Naive thymus-derived CD4-positive, alpha-beta T cell (primary cell): ENCODE data around the gene FOXA2. TPM values are rescaled to one million over a fixed set of nuclear protein-coding genes. Genes with fewer than 3 reads are reported as not detected.

ENCODE experiments used
- ATAC-seq: fragments of 150-1000 bp; cut with Tn5 transposase; 2 replicates; pipeline ENCODE4 v1.10.0; 2021; ENCODE audit warnings: mild to moderate bottlenecking, moderate library complexity
- CTCF ChIA-PET: fragments of 350-600 bp; sonication (Branson Sonifier 250); formaldehyde crosslinking; loops from one replicate; lab custom pipeline; 2021; ENCODE audit warnings: antibody characterized with exemption; lab: Charles Lee
- POLR2A ChIA-PET: fragments of 350-600 bp; sonication (Branson Sonifier 250); formaldehyde crosslinking; loops from one replicate; lab custom pipeline; 2021; ENCODE audit warnings: antibody characterized with exemption, inconsistent platforms; lab: Charles Lee
- DNase-seq, 9 donors: peaks; one replicate each; pipeline versions ENCODE4 v3.0.0 to v3.0.0-alpha.2; 2020 to 2022; ENCODE audit warnings: mixed read lengths in 1 of 9
- H3K27ac ChIP-seq: one replicate; pipeline ENCODE4 v1.7.0; 2013; ENCODE audit warnings: mild to moderate bottlenecking, low read depth, low read length, moderate library complexity
- H3K27me3 ChIP-seq, 2 donors: one replicate each; pipeline ENCODE4 v1.7.0; 2013; ENCODE audit warnings: low read length in 2 of 2, mild to moderate bottlenecking in 2 of 2, moderate library complexity in 2 of 2; ENCODE audit not compliant: control insufficient read depth in 2 of 2, insufficient read depth in 2 of 2
- H3K36me3 ChIP-seq, 3 experiments: 1 replicate in 2 of 3; 2 replicates in 1 of 3; pipeline ENCODE4 v1.7.0; 2013; ENCODE audit warnings: low read length in 3 of 3, mild to moderate bottlenecking in 3 of 3, moderate library complexity in 1 of 3; ENCODE audit not compliant: insufficient read depth in 3 of 3, control insufficient read depth in 2 of 3
- H3K4me1 ChIP-seq, 2 donors: one replicate each; pipeline ENCODE4 v1.7.0; 2013; ENCODE audit warnings: low read length in 2 of 2, mild to moderate bottlenecking in 2 of 2, moderate library complexity in 1 of 2; ENCODE audit not compliant: control insufficient read depth in 2 of 2, insufficient read depth in 2 of 2
- H3K4me3 ChIP-seq: 2 replicates; pipeline ENCODE4 v1.7.0; 2013; ENCODE audit warnings: mild to moderate bottlenecking, low read length
- H3K9me3 ChIP-seq, 3 experiments: 1 replicate in 2 of 3; 2 replicates in 1 of 3; pipeline ENCODE4 v1.7.0; 2013; ENCODE audit warnings: low read length in 3 of 3; ENCODE audit not compliant: control insufficient read depth in 2 of 3
- H3K27ac Mint-ChIP-seq, 9 donors: one replicate each; pipeline ENCODE4 v1.8.0; 2020 to 2022; ENCODE audit warnings: mixed read lengths in 9 of 9, mild to moderate bottlenecking in 8 of 9, moderate library complexity in 5 of 9, inconsistent platforms in 2 of 9
- H3K27me3 Mint-ChIP-seq, 5 donors: one replicate each; pipeline ENCODE4 v1.8.0; 2021 to 2022; ENCODE audit warnings: mixed read lengths in 5 of 5, mild to moderate bottlenecking in 1 of 5
- H3K36me3 Mint-ChIP-seq, 5 donors: one replicate each; pipeline ENCODE4 v1.8.0; 2020 to 2022; ENCODE audit warnings: mixed read lengths in 5 of 5, mild to moderate bottlenecking in 3 of 5, inconsistent platforms in 1 of 5
- H3K4me1 Mint-ChIP-seq, 7 donors: one replicate each; pipeline ENCODE4 v1.8.0; 2020 to 2022; ENCODE audit warnings: mixed read lengths in 7 of 7, mild to moderate bottlenecking in 3 of 7, inconsistent platforms in 1 of 7
- H3K4me3 Mint-ChIP-seq, 10 donors: one replicate each; pipeline ENCODE4 v1.8.0; 2020 to 2022; ENCODE audit warnings: mild to moderate bottlenecking in 10 of 10, mixed read lengths in 10 of 10, moderate library complexity in 6 of 10, inconsistent platforms in 2 of 10
- H3K9me3 Mint-ChIP-seq, 11 donors: one replicate each; pipeline ENCODE4 v1.8.0; 2020 to 2022; ENCODE audit warnings: mixed read lengths in 11 of 11, mild to moderate bottlenecking in 4 of 11, inconsistent platforms in 1 of 11, moderate library complexity in 1 of 11
- intact Hi-C, 2 donors: fragments of 100-400 bp; cut with micrococcal nuclease; formaldehyde crosslinking; loops; one replicate each; pipeline ENCODE4 v1.15.1; 2023
- polyA plus RNA-seq, 2 donors: library from polyadenylated mRNA; unstranded; fragments of 300-500 nt; fragmentation: Illumina TruSeq; gene quantifications; one replicate each; pipeline ENCODE4 v1.2.3, GENCODE V29; 2021
- total RNA-seq, 6 experiments: library from RNA in 5 of 6; stranded (reverse) in 5 of 6; gene quantifications; 1 replicate in 5 of 6; 2 replicates in 1 of 6; pipeline ENCODE4 v1.2.3 and lab custom pipeline; 2021 to 2026

The FOXA2 gene
- total RNA-seq (not detected), polyA plus RNA-seq (not detected), total RNA-seq (lab: John Stamatoyannopoulos, UW) (not detected)

DNA sequence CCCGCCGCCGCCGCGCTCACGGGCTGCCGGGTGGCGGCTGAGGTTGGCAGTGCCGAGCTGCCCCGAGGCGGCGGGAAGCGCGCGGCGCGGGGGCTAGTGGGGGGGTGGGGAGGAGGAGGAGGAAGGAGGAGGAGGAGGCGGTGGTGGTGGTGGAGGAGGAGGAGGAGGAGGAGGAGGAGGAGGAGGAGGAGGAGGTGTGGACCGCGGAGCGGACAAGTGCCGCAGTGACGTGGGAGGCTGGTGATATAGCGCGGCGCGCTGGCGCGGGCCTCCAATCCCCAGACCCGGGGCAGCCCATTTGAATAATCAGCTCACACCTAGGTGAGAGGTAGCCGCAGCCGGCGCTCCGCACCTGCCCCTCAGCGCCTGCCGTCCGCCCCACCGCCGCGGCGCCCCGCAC lies at the start of gene FOXA2:
TSS of gene FOXA2 (minus strand) at position 51 of the 400 bp plus-strand sequence. CDS start 294 bp downstream, outside the sequence.
- peaks cover 0 to 13% (median 8%) of the 10 kb centered on the region in 11 donors for H3K9me3 Mint-ChIP-seq
- peaks cover 55 to 79% (median 66%) of the 10 kb centered on the region in 5 donors for H3K27me3 Mint-ChIP-seq
- Histone ChIP-seq H3K4me3 (no peak within 1 kb of the TSS), H3K36me3 (no peaks in the 10 kb centered on the region), H3K27me3 (no peaks in the 10 kb centered on the region), H3K9me3 (no peaks in the 10 kb centered on the region), H3K4me1 (no peaks in the 10 kb centered on the region), H3K27ac (no peak within 1 kb of the TSS)
- H3K36me3 Mint-ChIP-seq = peaks cover 0 to 5% (median 0%) of the 10 kb centered on the region in 5 donors
- H3K4me3 Mint-ChIP-seq = peak within 1 kb of the TSS in 2 of 10 donors; percentile 47
- intact Hi-C loops = loop anchor here in 1 of 2 donors (5.0 kb wide), 1 partner anchor 877 kb away; the partner anchor contains the start of gene PAX1
- POLR2A ChIA-PET = no interaction called here
- CTCF ChIA-PET = no interaction called here
- DNase-seq = no peak
- peaks cover 0 to 6% (median 0%) of the 10 kb centered on the region in 7 donors for H3K4me1 Mint-ChIP-seq
- no peak for ATAC-seq
- peak within 1 kb of the TSS in 1 of 9 donors; percentile 52 for H3K27ac Mint-ChIP-seq

DNA sequence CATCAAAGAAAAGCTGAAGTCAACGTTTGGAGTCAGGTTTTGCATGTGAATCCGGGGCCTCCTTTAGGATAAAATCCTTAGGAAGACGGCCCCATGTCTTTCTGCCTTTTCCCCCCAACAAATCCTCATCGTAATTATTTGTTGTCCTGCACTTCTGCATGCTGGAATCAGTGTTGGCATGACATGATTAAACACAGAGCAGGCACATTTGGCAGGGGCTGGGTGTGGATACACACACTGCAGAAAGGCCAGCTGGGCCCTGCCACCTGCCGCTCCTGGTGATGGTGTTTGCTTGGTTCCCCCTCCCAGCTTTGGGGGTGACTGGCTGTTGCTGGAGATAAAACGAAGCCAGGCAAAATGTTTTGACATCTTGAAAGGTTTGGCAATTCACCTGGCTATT lies 46.3 kb upstream of the FOXA2 start:
- Histone ChIP-seq H3K9me3 (no peaks in the 10 kb centered on the region), H3K4me1 (no peaks in the 10 kb centered on the region), H3K4me3 (no peak overlapping the region), H3K36me3 (no peaks in the 10 kb centered on the region), H3K27ac (no peak overlapping the region), H3K27me3 (no peaks in the 10 kb centered on the region)
- intact Hi-C loops = no loop called here
- ATAC-seq (no peak), DNase-seq (no peak)
- no peaks in the 10 kb centered on the region for H3K36me3 Mint-ChIP-seq
- H3K9me3 Mint-ChIP-seq = peaks cover 0 to 5% (median 0%) of the 10 kb centered on the region in 11 donors
- ChIA-PET POLR2A (interaction anchor here (0.5 kb wide), 1 partner anchor 12 kb away, joined by 3 read pairs; no protein-coding TSS in a partner anchor), CTCF (no interaction called here)
- H3K27ac Mint-ChIP-seq = no peak overlapping the region
- no peak overlapping the region for H3K4me3 Mint-ChIP-seq
- no peaks in the 10 kb centered on the region for H3K4me1 Mint-ChIP-seq
- peaks cover 0 to 5% (median 0%) of the 10 kb centered on the region in 5 donors for H3K27me3 Mint-ChIP-seq

DNA sequence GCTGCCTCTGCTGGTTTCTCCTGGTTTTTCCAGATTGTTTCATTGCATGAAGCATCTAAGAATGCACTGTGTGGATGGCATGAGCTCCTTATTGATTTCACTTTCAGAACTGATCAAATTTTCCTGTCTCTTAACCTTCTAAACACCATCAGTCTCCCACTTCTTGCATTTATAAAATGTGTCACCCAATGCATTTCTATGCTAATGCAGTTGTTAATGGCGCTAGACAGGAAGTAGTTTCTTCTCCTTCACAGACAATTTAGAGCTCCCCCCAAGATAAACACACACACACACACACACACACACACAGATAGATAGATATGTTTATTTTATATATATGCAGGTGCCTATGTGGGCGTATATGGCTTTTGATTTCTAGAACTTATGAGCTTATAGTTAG lies 45.6 kb upstream of the FOXA2 start:
- H3K9me3 Mint-ChIP-seq = peaks cover 0 to 5% (median 0%) of the 10 kb centered on the region in 11 donors
- Histone ChIP-seq H3K4me1 (no peaks in the 10 kb centered on the region), H3K4me3 (no peak overlapping the region), H3K27me3 (no peaks in the 10 kb centered on the region), H3K36me3 (no peaks in the 10 kb centered on the region), H3K9me3 (no peaks in the 10 kb centered on the region), H3K27ac (no peak overlapping the region)
- H3K4me3 Mint-ChIP-seq = no peak overlapping the region
- H3K36me3 Mint-ChIP-seq = no peaks in the 10 kb centered on the region
- H3K27me3 Mint-ChIP-seq = peaks cover 0 to 5% (median 0%) of the 10 kb centered on the region in 5 donors
- no peak overlapping the region for H3K27ac Mint-ChIP-seq
- intact Hi-C loops = no loop called here
- H3K4me1 Mint-ChIP-seq = no peaks in the 10 kb centered on the region
- POLR2A ChIA-PET = no interaction called here
- CTCF ChIA-PET = no interaction called here
- DNase-seq (no peak), ATAC-seq (no peak)

DNA sequence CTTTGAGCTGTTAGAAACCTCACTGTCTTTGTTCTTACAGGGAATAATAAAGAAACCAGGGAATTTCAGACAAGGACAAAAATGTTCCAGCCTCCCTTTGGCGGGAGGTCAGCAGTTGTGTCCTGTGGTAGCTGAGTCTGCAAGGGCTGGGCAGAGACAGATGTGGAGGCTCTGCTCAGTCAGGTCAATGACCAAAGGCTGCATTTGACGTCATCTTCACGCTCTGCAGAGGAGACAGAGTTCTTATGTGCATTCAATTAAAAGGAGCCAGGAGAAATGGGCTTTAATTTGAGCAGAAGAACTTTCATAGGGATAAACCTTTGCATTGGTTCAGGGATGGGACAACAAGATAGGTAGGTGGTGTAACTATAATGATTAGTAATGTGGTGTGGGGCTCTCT lies 45.1 kb upstream of the FOXA2 start:
- Histone ChIP-seq H3K4me3 (no peak overlapping the region), H3K9me3 (no peaks in the 10 kb centered on the region), H3K4me1 (no peaks in the 10 kb centered on the region), H3K36me3 (no peaks in the 10 kb centered on the region), H3K27ac (no peak overlapping the region), H3K27me3 (no peaks in the 10 kb centered on the region)
- ChIA-PET POLR2A (no interaction called here), CTCF (no interaction called here)
- intact Hi-C loops = no loop called here
- ATAC-seq = no peak
- peaks cover 0 to 5% (median 0%) of the 10 kb centered on the region in 5 donors for H3K27me3 Mint-ChIP-seq
- H3K27ac Mint-ChIP-seq = no peak overlapping the region
- H3K36me3 Mint-ChIP-seq = no peaks in the 10 kb centered on the region
- no peak for DNase-seq
- H3K9me3 Mint-ChIP-seq = peaks cover 0 to 5% (median 0%) of the 10 kb centered on the region in 11 donors
- H3K4me3 Mint-ChIP-seq = no peak overlapping the region
- H3K4me1 Mint-ChIP-seq = no peaks in the 10 kb centered on the region

DNA sequence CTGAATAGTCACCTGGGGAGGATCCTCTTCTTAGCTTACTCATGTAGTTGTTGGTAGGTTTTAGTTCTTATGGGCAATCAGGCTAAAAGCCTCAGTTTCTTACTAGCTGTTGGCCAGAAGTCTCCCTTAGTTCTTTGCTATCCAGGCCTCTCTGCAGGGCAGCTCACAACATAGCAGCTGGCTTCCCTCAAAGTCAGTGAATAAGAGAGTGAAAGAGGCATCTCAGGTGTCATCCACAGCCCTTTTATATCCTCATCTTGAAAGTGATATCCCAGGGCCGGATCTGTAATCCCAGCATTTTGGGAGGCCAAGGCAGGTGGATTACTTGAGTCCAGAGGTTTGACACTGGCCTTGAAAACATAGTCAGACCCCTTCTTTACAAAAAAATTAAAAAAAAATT lies 42.1 kb upstream of the FOXA2 start:
- Histone ChIP-seq H3K4me1 (no peaks in the 10 kb centered on the region), H3K9me3 (no peaks in the 10 kb centered on the region), H3K36me3 (no peaks in the 10 kb centered on the region), H3K4me3 (no peak overlapping the region), H3K27ac (no peak overlapping the region), H3K27me3 (no peaks in the 10 kb centered on the region)
- ChIA-PET POLR2A (no interaction called here), CTCF (no interaction called here)
- Mint-ChIP-seq H3K9me3 (peaks cover 0 to 1% (median 0%) of the 10 kb centered on the region in 11 donors), H3K27ac (no peak overlapping the region), H3K4me3 (no peak overlapping the region), H3K4me1 (no peaks in the 10 kb centered on the region), H3K27me3 (peaks cover 0 to 4% (median 0%) of the 10 kb centered on the region in 5 donors), H3K36me3 (no peaks in the 10 kb centered on the region)
- intact Hi-C loops = no loop called here
- no peak for DNase-seq
- ATAC-seq = no peak

DNA sequence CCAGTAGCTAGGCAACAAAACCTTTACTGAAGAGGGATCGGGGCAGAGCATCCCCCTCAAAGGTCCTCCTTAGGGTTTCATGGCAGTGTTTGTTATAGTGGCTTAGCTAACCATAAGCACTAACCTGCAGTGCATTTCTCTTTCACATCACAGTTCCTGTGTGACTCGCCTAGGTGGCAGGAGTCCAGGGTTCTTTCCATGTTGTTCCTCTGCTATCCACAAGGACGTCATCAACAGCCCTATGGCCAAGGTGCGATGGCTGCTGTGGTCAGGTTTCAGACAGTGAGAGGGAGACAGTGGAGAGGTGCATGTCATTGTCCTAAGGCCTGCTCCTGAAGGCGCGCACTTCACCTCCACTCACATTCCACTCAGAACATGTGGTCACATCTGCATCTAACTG lies 38.8 kb upstream of the FOXA2 start:
- no peaks in the 10 kb centered on the region for H3K9me3 ChIP-seq
- no peaks in the 10 kb centered on the region for H3K4me1 ChIP-seq
- Mint-ChIP-seq H3K27me3 (peaks cover 0 to 4% (median 0%) of the 10 kb centered on the region in 5 donors), H3K4me1 (no peaks in the 10 kb centered on the region), H3K4me3 (no peak overlapping the region), H3K27ac (no peak overlapping the region), H3K36me3 (no peaks in the 10 kb centered on the region), H3K9me3 (peaks cover 0 to 6% (median 0%) of the 10 kb centered on the region in 11 donors)
- H3K36me3 ChIP-seq = no peaks in the 10 kb centered on the region
- H3K27me3 ChIP-seq = no peaks in the 10 kb centered on the region
- intact Hi-C loops = no loop called here
- DNase-seq (no peak), ATAC-seq (no peak)
- no peak overlapping the region for H3K27ac ChIP-seq
- ChIA-PET CTCF (no interaction called here), POLR2A (no interaction called here)
- no peak overlapping the region for H3K4me3 ChIP-seq

DNA sequence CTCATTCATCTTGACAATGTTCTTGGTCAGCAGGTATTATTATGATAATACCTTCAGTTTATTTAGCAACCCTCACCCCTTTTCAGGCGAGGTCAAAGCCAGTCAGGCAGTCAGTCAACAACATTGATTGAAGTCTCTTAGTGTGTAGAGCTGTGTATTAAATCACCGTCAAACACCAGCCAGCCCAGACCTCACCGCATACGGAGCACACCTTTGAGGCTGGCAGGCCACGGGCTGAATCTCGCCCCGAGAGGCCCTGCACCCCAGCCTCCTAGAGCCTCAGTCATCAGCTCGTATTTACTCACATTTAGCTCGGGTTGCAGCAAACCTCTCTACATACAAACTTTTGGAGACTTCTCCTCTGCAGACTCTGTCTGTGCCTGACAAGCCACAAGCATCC lies 36.0 kb upstream of the FOXA2 start:
- H3K4me1 ChIP-seq = no peaks in the 10 kb centered on the region
- no peaks in the 10 kb centered on the region for H3K27me3 ChIP-seq
- Mint-ChIP-seq H3K4me1 (no peaks in the 10 kb centered on the region), H3K36me3 (no peaks in the 10 kb centered on the region), H3K27ac (no peak overlapping the region), H3K9me3 (peaks cover 0 to 10% (median 0%) of the 10 kb centered on the region in 11 donors), H3K4me3 (no peak overlapping the region), H3K27me3 (peaks cover 0 to 4% (median 0%) of the 10 kb centered on the region in 5 donors)
- POLR2A ChIA-PET = no interaction called here
- H3K36me3 ChIP-seq = no peaks in the 10 kb centered on the region
- no peak overlapping the region for H3K27ac ChIP-seq
- no peak for DNase-seq
- intact Hi-C loops = no loop called here
- ATAC-seq = no peak
- H3K9me3 ChIP-seq = no peaks in the 10 kb centered on the region
- H3K4me3 ChIP-seq = no peak overlapping the region
- CTCF ChIA-PET = no interaction called here
